ENCODE results near the gene PTPN13. TPM values are rescaled to one million over a fixed set of nuclear protein-coding genes. Genes with fewer than 3 reads are reported as not detected.
"Not testable (repeated sequence)": the region's sequence is repeated elsewhere in the genome, so short reads cannot be mapped to it uniquely, and the experiment has no call there.

Gene PTPN13
- polyA plus RNA-seq, 3 donors, result 2.3 to 15.5 (median 5.8) TPM

- H3K27ac ChIP-seq (ENCODE audit: low read depth, low read length), result no peak overlapping the region
Observed at GRCh38 chr4:86627462-86628135, 33.5 kb downstream of the PTPN13 start.

GRCh38 chr4:86630629-86631028 is 36.5 kb downstream of the PTPN13 start:
- 62 to 91% (median 72%) methylated on average over 1 of the region's 1 CpG for WGBS, 3 donors
- H3K27ac ChIP-seq (ENCODE audit: low read depth, low read length), result no peak overlapping the region

- H3K27ac ChIP-seq (ENCODE audit: low read depth, low read length), result no peak overlapping the region
- WGBS, 3 donors, result 69 to 82% (median 79%) methylated on average over 1 of the region's 1 CpG
Observed at GRCh38 chr4:86631166-86631565, 37.1 kb downstream of the PTPN13 start.

GRCh38 chr4:86633854-86634253 is 39.7 kb downstream of the PTPN13 start:
- H3K27ac ChIP-seq (ENCODE audit: low read depth, low read length), result no peak overlapping the region
- WGBS, 3 donors, result 58 to 72% (median 65%) methylated on average over 2 of the region's 2 CpGs

GRCh38 chr4:86640469-86640868 is 46.4 kb downstream of the PTPN13 start:
- no peak overlapping the region for H3K27ac ChIP-seq (ENCODE audit: low read depth, low read length)
- WGBS, 3 donors, result 57 to 72% (median 65%) methylated on average over 1 of the region's 1 CpG

- 72 to 93% (median 79%) methylated on average over 3 of the region's 3 CpGs for WGBS, 3 donors
- H3K27ac ChIP-seq (ENCODE audit: low read depth, low read length), result no peak overlapping the region
Observed at GRCh38 chr4:86641516-86642090, 47.5 kb downstream of the PTPN13 start.

GRCh38 chr4:86644892-86645291 is 50.8 kb downstream of the PTPN13 start:
- H3K27ac ChIP-seq (ENCODE audit: low read depth, low read length), result no peak overlapping the region
- 89 to 90% (median 89%) methylated on average over 8 of the region's 8 CpGs for WGBS, 3 donors

- WGBS, 3 donors, result 95 to 100% (median 96%) methylated on average over 1 of the region's 1 CpG
Observed at GRCh38 chr4:86652332-86652932, 58.3 kb downstream of the PTPN13 start.

GRCh38 chr4:86653237-86653865 is 59.2 kb downstream of the PTPN13 start:
- no peak overlapping the region for H3K27ac ChIP-seq (ENCODE audit: low read depth, low read length)
- WGBS, 3 donors, result 75 to 83% (median 81%) methylated on average over 4 of the region's 4 CpGs

More at GRCh38 chr4:86652332-86652932, 58.3 kb downstream of the PTPN13 start:
- H3K27ac ChIP-seq (ENCODE audit: low read depth, low read length), result no peak overlapping the region

- not testable (repeated sequence) for H3K27ac ChIP-seq (ENCODE audit: low read depth, low read length)
- 91 to 94% (median 94%) methylated on average over 10 of the region's 10 CpGs for WGBS, 3 donors
Observed at GRCh38 chr4:86656781-86657180, 62.7 kb downstream of the PTPN13 start.

- WGBS, 3 donors, result 90 to 100% (median 95%) methylated on average over 1 of the region's 1 CpG
- H3K27ac ChIP-seq (ENCODE audit: low read depth, low read length), result no peak overlapping the region
Observed at GRCh38 chr4:86657382-86657781, 63.3 kb downstream of the PTPN13 start.

GRCh38 chr4:86657910-86658309 is 63.8 kb downstream of the PTPN13 start:
- 86 to 89% (median 89%) methylated on average over 3 of the region's 3 CpGs for WGBS, 3 donors
- no peak overlapping the region for H3K27ac ChIP-seq (ENCODE audit: low read depth, low read length)

GRCh38 chr4:86660401-86660800 is 66.3 kb downstream of the PTPN13 start:
- WGBS, 3 donors, result 90 to 96% (median 92%) methylated on average over 2 of the region's 2 CpGs

GRCh38 chr4:86661006-86661405 is 66.9 kb downstream of the PTPN13 start:
- H3K27ac ChIP-seq (ENCODE audit: low read depth, low read length), result no peak overlapping the region

More at GRCh38 chr4:86660401-86660800, 66.3 kb downstream of the PTPN13 start:
- no peak overlapping the region for H3K27ac ChIP-seq (ENCODE audit: low read depth, low read length)

GRCh38 chr4:86661418-86661817 is 67.3 kb downstream of the PTPN13 start:
- 88 to 93% (median 91%) methylated on average over 1 of the region's 1 CpG for WGBS, 3 donors
- H3K27ac ChIP-seq (ENCODE audit: low read depth, low read length), result no peak overlapping the region

GRCh38 chr4:86664959-86665358 is 70.8 kb downstream of the PTPN13 start:
- no peak overlapping the region for H3K27ac ChIP-seq (ENCODE audit: low read depth, low read length)
- WGBS, 3 donors, result 48 to 88% (median 87%) methylated on average over 1 of the region's 1 CpG

GRCh38 chr4:86670298-86670697 is 76.2 kb downstream of the PTPN13 start:
- WGBS, 3 donors, result 89 to 92% (median 91%) methylated on average over 1 of the region's 1 CpG
- H3K27ac ChIP-seq (ENCODE audit: low read depth, low read length), result no peak overlapping the region

- 87 to 99% (median 95%) methylated on average over 2 of the region's 2 CpGs for WGBS, 3 donors
- H3K27ac ChIP-seq (ENCODE audit: low read depth, low read length), result no peak overlapping the region
Observed at GRCh38 chr4:86670756-86671155, 76.6 kb downstream of the PTPN13 start.

GRCh38 chr4:86675548-86675947 is 81.4 kb downstream of the PTPN13 start:
- no peak overlapping the region for H3K27ac ChIP-seq (ENCODE audit: low read depth, low read length)
- WGBS, 3 donors, result 46 to 77% (median 54%) methylated on average over 1 of the region's 1 CpG
